H9 (cell line): ENCODE measurements around the gene TRAF7. TPM values are rescaled to one million over a fixed set of nuclear protein-coding genes. Genes with fewer than 3 reads are reported as not detected.

ENCODE experiments used
- DNase-seq: peaks from one replicate; pipeline ENCODE4 v3.0.0-alpha.2; 2017
- H2AFZ ChIP-seq: one replicate; pipeline ENCODE4 v1.6.1; 2013; ENCODE audit warnings: mild to moderate bottlenecking, low read length, control low read depth, moderate library complexity
- H2AK5ac ChIP-seq: 2 replicates; pipeline ENCODE4 v1.6.1; 2013; ENCODE audit warnings: low read length, control low read depth, mixed read lengths; ENCODE audit not compliant: insufficient read length
- H2BK120ac ChIP-seq: one replicate; pipeline ENCODE4 v1.6.1; 2013; ENCODE audit warnings: low read depth, mild to moderate bottlenecking, low read length, control low read depth, inconsistent platforms; ENCODE audit not compliant: poor library complexity, severe bottlenecking
- H2BK12ac ChIP-seq: 2 replicates; pipeline ENCODE4 v1.6.1; 2013; ENCODE audit warnings: low read length, control low read depth, mixed read lengths, low read depth; ENCODE audit not compliant: insufficient read length
- H2BK15ac ChIP-seq: 2 replicates; pipeline ENCODE4 v1.6.1; 2013; ENCODE audit warnings: low read depth, low read length, control low read depth
- H2BK20ac ChIP-seq: one replicate; pipeline ENCODE4 v1.6.1; 2013; ENCODE audit warnings: low read depth, mild to moderate bottlenecking, low read length, control low read depth, inconsistent platforms; ENCODE audit not compliant: poor library complexity, severe bottlenecking
- H2BK5ac ChIP-seq: 2 replicates; pipeline ENCODE4 v1.6.1; 2013; ENCODE audit warnings: low read length, control low read depth, mixed read lengths; ENCODE audit not compliant: insufficient read length
- H3K14ac ChIP-seq: 2 replicates; pipeline ENCODE4 v1.6.1; 2013; ENCODE audit warnings: low read length, control low read depth; ENCODE audit not compliant: insufficient read depth
- H3K18ac ChIP-seq: 2 replicates; pipeline ENCODE4 v1.6.1; 2013; ENCODE audit warnings: low read depth, mild to moderate bottlenecking, mixed read lengths, low read length, control low read depth; ENCODE audit not compliant: insufficient read length
- H3K23ac ChIP-seq: 2 replicates; pipeline ENCODE4 v1.6.1; 2013; ENCODE audit warnings: low read length, control low read depth, mixed read lengths, low read depth; ENCODE audit not compliant: insufficient read length
- H3K23me2 ChIP-seq: 2 replicates; pipeline ENCODE4 v1.6.1; 2013; ENCODE audit warnings: low read depth, mild to moderate bottlenecking, mixed read lengths, low read length, control low read depth; ENCODE audit not compliant: insufficient read length, poor library complexity, severe bottlenecking
- H3K27ac ChIP-seq: 2 replicates; pipeline ENCODE4 v1.5.1; 2013; ENCODE audit warnings: low read length, control low read depth, mixed read lengths, low read depth; ENCODE audit not compliant: insufficient read length
- H3K27me3 ChIP-seq: 2 replicates; pipeline ENCODE4 v1.6.1; 2013; ENCODE audit warnings: low read length, control low read depth, inconsistent platforms; ENCODE audit not compliant: insufficient read depth
- H3K4ac ChIP-seq: 2 replicates; pipeline ENCODE4 v1.6.1; 2013; ENCODE audit warnings: low read depth, mild to moderate bottlenecking, control low read depth, inconsistent platforms, low read length, moderate library complexity
- H3K4me1 ChIP-seq: 2 replicates; pipeline ENCODE4 v1.6.1; 2013; ENCODE audit warnings: low read length, control low read depth, inconsistent platforms; ENCODE audit not compliant: insufficient read depth
- H3K4me2 ChIP-seq: 2 replicates; pipeline ENCODE4 v1.6.1; 2013; ENCODE audit warnings: low read length, control low read depth, mixed read lengths; ENCODE audit not compliant: insufficient read length, insufficient read depth
- H3K56ac ChIP-seq: 2 replicates; pipeline ENCODE4 v1.6.1; 2013; ENCODE audit warnings: low read depth, mild to moderate bottlenecking, mixed read lengths, low read length, control low read depth; ENCODE audit not compliant: insufficient read length
- H3K79me1 ChIP-seq: 2 replicates; pipeline ENCODE4 v1.6.1; 2013; ENCODE audit warnings: low read depth, mild to moderate bottlenecking, moderate library complexity, low read length, control low read depth, inconsistent platforms; ENCODE audit not compliant: insufficient read depth, poor library complexity, severe bottlenecking
- H3K79me2 ChIP-seq: 2 replicates; pipeline ENCODE4 v1.6.1; 2013; ENCODE audit warnings: low read length, control low read depth, inconsistent platforms; ENCODE audit not compliant: insufficient read depth
- H3K9ac ChIP-seq: 2 replicates; pipeline ENCODE4 v1.6.1; 2013; ENCODE audit warnings: low read length, control low read depth, mixed read lengths; ENCODE audit not compliant: insufficient read length; ENCODE audit errors: extremely low read depth
- H3K9me3 ChIP-seq: one replicate; pipeline ENCODE4 v1.6.1; 2013; ENCODE audit warnings: low read depth, low read length, inconsistent platforms; ENCODE audit not compliant: control insufficient read depth
- H3T11ph ChIP-seq: one replicate; pipeline ENCODE4 v1.6.1; 2013; ENCODE audit warnings: mild to moderate bottlenecking, low read length, control low read depth, inconsistent platforms
- H4K20me1 ChIP-seq: one replicate; pipeline ENCODE4 v1.6.1; 2013; ENCODE audit not compliant: control insufficient read depth, insufficient read length, insufficient read depth
- H4K5ac ChIP-seq: 2 replicates; pipeline ENCODE4 v1.6.1; 2013; ENCODE audit warnings: low read depth, mild to moderate bottlenecking, mixed read lengths, low read length, control low read depth; ENCODE audit not compliant: insufficient read length
- H4K8ac ChIP-seq: replicated peaks from 2 replicates; pipeline ENCODE4 v1.6.1; 2013; ENCODE audit warnings: low read length, control low read depth, mixed read lengths, low read depth; ENCODE audit not compliant: insufficient read length
- H4K91ac ChIP-seq: 2 replicates; pipeline ENCODE4 v1.6.1; 2013; ENCODE audit warnings: low read depth, mild to moderate bottlenecking, moderate library complexity, mixed read lengths, low read length, control low read depth; ENCODE audit not compliant: insufficient read length
- H3K27ac Mint-ChIP-seq, 3 experiments: 2 replicates in 2 of 3; 3 replicates in 1 of 3; pipeline ENCODE4 v1.8.0; 2020 to 2021; ENCODE audit warnings: mixed read lengths in 3 of 3, mild to moderate bottlenecking in 1 of 3, moderate library complexity in 1 of 3
- H3K27me3 Mint-ChIP-seq: 2 replicates; pipeline ENCODE4 v1.8.0; 2021; ENCODE audit warnings: low read depth, mild to moderate bottlenecking, moderate library complexity, mixed read lengths
- H3K36me3 Mint-ChIP-seq, 3 experiments: 2 replicates in 2 of 3; 3 replicates in 1 of 3; pipeline ENCODE4 v1.8.0; 2020 to 2021; ENCODE audit warnings: low read depth in 3 of 3, mixed read lengths in 3 of 3; ENCODE audit not compliant: insufficient read depth in 1 of 3
- H3K4me1 Mint-ChIP-seq, 2 experiments: 2 replicates each; pipeline ENCODE4 v1.8.0; 2020; ENCODE audit warnings: mixed read lengths in 2 of 2
- H3K4me3 Mint-ChIP-seq, 2 experiments: 2 replicates in 1 of 2; 3 replicates in 1 of 2; pipeline ENCODE4 v1.8.0; 2020 to 2021; ENCODE audit warnings: mild to moderate bottlenecking in 2 of 2, mixed read lengths in 2 of 2, moderate library complexity in 1 of 2
- H3K9me3 Mint-ChIP-seq, 2 experiments: 2 replicates in 1 of 2; 3 replicates in 1 of 2; pipeline ENCODE4 v1.8.0; 2020; ENCODE audit warnings: mild to moderate bottlenecking in 2 of 2, mixed read lengths in 2 of 2, moderate library complexity in 1 of 2
- CTCF ChIP-seq: fragments of 200-600 bp; sonication (generic); conservative IDR thresholded peaks from 3 replicates; pipeline ENCODE4 v1.8.0; 2021; ENCODE audit warnings: antibody characterized with exemption, mild to moderate bottlenecking
- WGBS: extraction: QIAGEN DNeasy Blood & Tissue Kit; methylation state at CpG from one replicate; pipeline ENCODE4 v1.1.7; 2013; ENCODE audit warnings: missing lambda C conversion rate, low lambda C conversion rate, mixed read lengths; ENCODE audit not compliant: insufficient read length; ENCODE audit errors: extremely low coverage; 5-methylcytosine and 5-hydroxymethylcytosine counted together
- total RNA-seq: library from RNA; stranded (reverse); gene quantifications from 2 replicates; pipeline ENCODE4 v1.2.1, GENCODE V29; 2021

TRAF7 gene
- total RNA-seq, 1 experiment from 2014 or later = 108 TPM

GRCh38 chr16:2190002-2190658, 34.5 kb downstream of the TRAF7 start:
- Histone ChIP-seq H2BK12ac (no peak overlapping the region), H2BK15ac (no peak overlapping the region), H3K4me2 (no peak overlapping the region), H3K79me1 (no peaks in the 10 kb centered on the region), H3K23ac (no peak overlapping the region), H3K4me1 (no peaks in the 10 kb centered on the region), H4K5ac (no peak overlapping the region), H3K9me3 (no peaks in the 10 kb centered on the region), H3T11ph (no peak overlapping the region), H3K56ac (no peak overlapping the region), H4K20me1 (no peaks in the 10 kb centered on the region), H3K9ac (no peak overlapping the region), H2BK5ac (no peak overlapping the region), H3K27ac (no peak overlapping the region), H4K91ac (no peak overlapping the region), H2BK120ac (no peak overlapping the region), H3K23me2 (no peaks in the 10 kb centered on the region), H2AK5ac (no peak overlapping the region), H3K27me3 (no peaks in the 10 kb centered on the region), H2BK20ac (no peak overlapping the region), H3K79me2 (no peaks in the 10 kb centered on the region), H4K8ac (no peak overlapping the region), H3K4ac (no peak overlapping the region), H2AFZ (no peak overlapping the region), H3K18ac (no peak overlapping the region), H3K14ac (no peak overlapping the region)
- TF ChIP-seq CTCF = no peak
- Mint-ChIP-seq H3K27me3 (peaks cover 2% of the 10 kb centered on the region), H3K9me3 (no peaks in the 10 kb centered on the region), H3K36me3 (no peaks in the 10 kb centered on the region), H3K4me3 (no peak overlapping the region), H3K27ac (no peak overlapping the region), H3K4me1 (peaks cover 4 to 5% of the 10 kb centered on the region in 2 experiments; a peak in 1 of 4 replicates)
- no CpG with 5 or more reads among the region's 24 CpGs for WGBS
- DNase-seq = no peak
